GM12878 (cell line): ENCODE measurements around the gene HMCN1. TPM values are rescaled to one million over a fixed set of nuclear protein-coding genes. Genes with fewer than 3 reads are reported as not detected.

ENCODE experiments used
- ATAC-seq: fragments of 200-7000 bp; cut with Tn5 transposase; 3 replicates; pipeline ENCODE4 v1.9.1; 2020; ENCODE audit warnings: mild to moderate bottlenecking, moderate library complexity
- BruUV-seq: library from RNA; stranded (reverse); fragments of 400-500 nt; replicated peaks from 2 replicates; lab custom pipeline; 2021; lab: Mats Ljungman, UMichigan
- CTCF ChIA-PET: fragments of 300-600 bp; sonication (Branson Sonifier 250); formaldehyde crosslinking; extraction: SDS; loops from one replicate; lab custom pipeline; 2021; ENCODE audit warnings: inconsistent platforms; lab: Yijun Ruan, JAX
- POLR2A ChIA-PET: fragments of 350-600 bp; formaldehyde crosslinking; extraction: SDS; loops from one replicate; lab custom pipeline; 2021; ENCODE audit warnings: inconsistent platforms; lab: Charles Lee
- RAD21 ChIA-PET: fragments of 300-600 bp; sonication (Branson Sonifier 250); formaldehyde crosslinking; loops from one replicate; lab custom pipeline; 2023; ENCODE audit warnings: antibody characterized with exemption; ENCODE audit not compliant: unreplicated experiment; lab: Charles Lee
- SMC1A ChIA-PET: fragments of 300-600 bp; sonication (Branson Sonifier 250); formaldehyde crosslinking; loops from one replicate; lab custom pipeline; 2023; ENCODE audit not compliant: unreplicated experiment, uncharacterized antibody; lab: Charles Lee
- DNase-seq: peaks from one replicate; pipeline ENCODE4 v3.0.0-alpha.2; 2011; ENCODE audit warnings: low read depth, low spot score
- FAIRE-seq: peaks from 3 replicates; lab custom pipeline; 2011; peaks lifted over from hg19 to GRCh38; lab: Jason Lieb, UNC
- H2AFZ ChIP-seq: 2 replicates; pipeline ENCODE4 v1.6.0; 2011; ENCODE audit warnings: low read depth, low read length, control low read depth; ENCODE audit not compliant: control insufficient read depth
- H3K27ac ChIP-seq: 2 replicates; pipeline ENCODE4 v1.5.1; 2011; ENCODE audit warnings: control low read depth; ENCODE audit not compliant: control insufficient read depth, insufficient read depth
- H3K27me3 ChIP-seq, 2 experiments: replicated peaks in 1 of 2; 2 replicates each; pipeline versions ENCODE4 v1.6.0 to v1.6.1; 2011; ENCODE audit warnings: low read length in 1 of 2; ENCODE audit not compliant: control insufficient read depth in 2 of 2, insufficient read depth in 2 of 2
- H3K36me3 ChIP-seq, 2 experiments: 2 replicates each; pipeline ENCODE4 v1.5.1; 2011; ENCODE audit warnings: low read length in 1 of 2; ENCODE audit not compliant: control insufficient read depth in 2 of 2, insufficient read depth in 2 of 2
- H3K4me1 ChIP-seq: 2 replicates; pipeline ENCODE4 v1.6.1; 2011; ENCODE audit warnings: mild to moderate bottlenecking, low read length, moderate library complexity, mixed read lengths; ENCODE audit not compliant: control insufficient read depth, insufficient read depth
- H3K4me2 ChIP-seq: 2 replicates; pipeline ENCODE4 v1.6.0; 2011; ENCODE audit warnings: control low read depth; ENCODE audit not compliant: control insufficient read depth, insufficient read depth
- H3K4me3 ChIP-seq: fragments of 200-600 bp; sonication (generic); 2 replicates; pipeline ENCODE4 v1.5.1; 2016
- H3K79me2 ChIP-seq: 2 replicates; pipeline ENCODE4 v1.6.0; 2011; ENCODE audit warnings: low read length; ENCODE audit not compliant: control insufficient read depth, insufficient read depth
- H3K9ac ChIP-seq: 2 replicates; pipeline ENCODE4 v1.8.0; 2011; ENCODE audit warnings: low read length, control low read depth, mixed read lengths; ENCODE audit not compliant: control insufficient read depth, insufficient read depth
- H3K9me3 ChIP-seq: replicated peaks from 3 replicates; pipeline ENCODE4 v1.5.1; 2011; ENCODE audit warnings: mild to moderate bottlenecking, low read length; ENCODE audit not compliant: control insufficient read depth, insufficient read depth
- H4K20me1 ChIP-seq: 2 replicates; pipeline ENCODE4 v1.6.0; 2011; ENCODE audit not compliant: control insufficient read depth, insufficient read depth
- CBFB ChIP-seq: IDR thresholded peaks from 2 replicates; pipeline ENCODE4 v1.6.1; 2016; ENCODE audit warnings: antibody characterized with exemption, low read depth
- CHD4 ChIP-seq: fragments of 200-600 bp; sonication (generic); IDR thresholded peaks from 2 replicates; pipeline ENCODE4 v1.6.1; 2016; ENCODE audit warnings: mild to moderate bottlenecking
- IKZF2 ChIP-seq, 2 experiments: fragments of 450-650 bp; IDR thresholded peaks; 2 replicates each; pipeline ENCODE4 v1.6.1; 2017; ENCODE audit warnings: mild to moderate bottlenecking in 2 of 2, moderate library complexity in 2 of 2
- PAX8 ChIP-seq: fragments of 450-650 bp; IDR thresholded peaks from 2 replicates; pipeline ENCODE4 v1.6.1; 2017; ENCODE audit warnings: mild to moderate bottlenecking, moderate library complexity
- RAD51 ChIP-seq: fragments of 450-650 bp; IDR thresholded peaks from 2 replicates; pipeline ENCODE4 v1.6.1; 2016; ENCODE audit warnings: moderate library complexity, mild to moderate bottlenecking, inconsistent platforms
- in situ Hi-C: fragments of 300-500 bp; cut with MboI; formaldehyde crosslinking; loops from 9 replicates; pipeline ENCODE4 v1.14.3; 2018; ENCODE audit warnings: mixed read lengths
- intact Hi-C: fragments of 100-400 bp; cut with micrococcal nuclease; formaldehyde crosslinking; loops from one replicate; pipeline ENCODE4 v1.14.2; 2022; ENCODE audit not compliant: unreplicated experiment
- polyA plus RNA-seq, 11 experiments: library from polyadenylated mRNA; depleted of rRNA in 4 of 11; unstranded in 6 of 11; stranded (reverse) in 5 of 11; fragments of >200 nt; fragmentation: Nextera tagmentation in 4 of 11; fragmentation: Illumina TruSeq in 1 of 11; extraction: Ambion mirVana in 4 of 11; extraction: Trizol in 1 of 11; gene quantifications; 1 replicate in 1 of 11; 2 replicates in 10 of 11; pipeline versions ENCODE4 v1.2.1 to v1.2.3, GENCODE V29; 2011 to 2016; ENCODE audit warnings: inconsistent platforms in 2 of 11, missing spikeins in 2 of 11, low read depth in 1 of 11
- total RNA-seq, 4 experiments: library from RNA; depleted of rRNA in 3 of 4; stranded (reverse); fragments of >200 nt in 3 of 4; fragmentation: Illumina TruSeq in 1 of 4; extraction: Trizol in 1 of 4; gene quantifications; 2 replicates each; pipeline versions ENCODE4 v1.2.1 to v1.2.3, GENCODE V29; 2013 to 2021
- TF ChIP-seq, protein P1 (sequence below): fragments of 450-650 bp; formaldehyde crosslinking; IDR thresholded peaks from 2 replicates; pipeline ENCODE4 v1.4.0; 2020; ENCODE audit warnings: mild to moderate bottlenecking, moderate library complexity

Gene HMCN1
- total and polyA plus RNA-seq, 10 of the 15 experiments (the other 5 are each of a cell fraction or from before 2014, with no cell fraction given), result under 0.01 to 0.07 TPM; not detected in 8

- Histone ChIP-seq H3K4me2 (no peak overlapping the region), H3K27me3 (no peaks in the 10 kb centered on the region), H2AFZ (no peak overlapping the region), H3K36me3 (no peaks in the 10 kb centered on the region), H3K27ac (no peak overlapping the region), H3K79me2 (no peaks in the 10 kb centered on the region), H3K9me3 (no peaks in the 10 kb centered on the region), H3K4me1 (no peaks in the 10 kb centered on the region), H4K20me1 (no peaks in the 10 kb centered on the region), H3K4me3 (no peak overlapping the region), H3K9ac (no peak overlapping the region)
- POLR2A ChIA-PET, result no interaction called here
- no peak for ATAC-seq
- TF ChIP-seq PAX8 (no peak), CBFB (no peak), CHD4 (no peak), IKZF2 (IDR thresholded peaks at IDR 0.05) (no peak), RAD51 (no peak)
- TF ChIP-seq, protein P1, sequence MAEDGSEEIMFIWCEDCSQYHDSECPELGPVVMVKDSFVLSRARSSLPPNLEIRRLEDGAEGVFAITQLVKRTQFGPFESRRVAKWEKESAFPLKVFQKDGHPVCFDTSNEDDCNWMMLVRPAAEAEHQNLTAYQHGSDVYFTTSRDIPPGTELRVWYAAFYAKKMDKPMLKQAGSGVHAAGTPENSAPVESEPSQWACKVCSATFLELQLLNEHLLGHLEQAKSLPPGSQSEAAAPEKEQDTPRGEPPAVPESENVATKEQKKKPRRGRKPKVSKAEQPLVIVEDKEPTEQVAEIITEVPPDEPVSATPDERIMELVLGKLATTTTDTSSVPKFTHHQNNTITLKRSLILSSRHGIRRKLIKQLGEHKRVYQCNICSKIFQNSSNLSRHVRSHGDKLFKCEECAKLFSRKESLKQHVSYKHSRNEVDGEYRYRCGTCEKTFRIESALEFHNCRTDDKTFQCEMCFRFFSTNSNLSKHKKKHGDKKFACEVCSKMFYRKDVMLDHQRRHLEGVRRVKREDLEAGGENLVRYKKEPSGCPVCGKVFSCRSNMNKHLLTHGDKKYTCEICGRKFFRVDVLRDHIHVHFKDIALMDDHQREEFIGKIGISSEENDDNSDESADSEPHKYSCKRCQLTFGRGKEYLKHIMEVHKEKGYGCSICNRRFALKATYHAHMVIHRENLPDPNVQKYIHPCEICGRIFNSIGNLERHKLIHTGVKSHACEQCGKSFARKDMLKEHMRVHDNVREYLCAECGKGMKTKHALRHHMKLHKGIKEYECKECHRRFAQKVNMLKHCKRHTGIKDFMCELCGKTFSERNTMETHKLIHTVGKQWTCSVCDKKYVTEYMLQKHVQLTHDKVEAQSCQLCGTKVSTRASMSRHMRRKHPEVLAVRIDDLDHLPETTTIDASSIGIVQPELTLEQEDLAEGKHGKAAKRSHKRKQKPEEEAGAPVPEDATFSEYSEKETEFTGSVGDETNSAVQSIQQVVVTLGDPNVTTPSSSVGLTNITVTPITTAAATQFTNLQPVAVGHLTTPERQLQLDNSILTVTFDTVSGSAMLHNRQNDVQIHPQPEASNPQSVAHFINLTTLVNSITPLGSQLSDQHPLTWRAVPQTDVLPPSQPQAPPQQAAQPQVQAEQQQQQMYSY (CRISPR knock-in tag), result no peak
- no peak for FAIRE-seq
- CTCF ChIA-PET, result no interaction called here
- intact Hi-C loops (no loop called here), in situ Hi-C loops (no loop called here)
- RAD21 ChIA-PET, result no interaction called here
- SMC1A ChIA-PET, result no interaction called here
- BruUV-seq, result no TSS peak
- no peak for DNase-seq
Observed at GRCh38 chr1:185807275-185807674, 73.1 kb downstream of the HMCN1 start.
